ENCODE results near the gene CEP68.

The CEP68 gene

GRCh38 chr2:65134158-65134557, 77.9 kb downstream of the CEP68 start:
- no peak for DNase-seq

- no peak for DNase-seq
Measured at GRCh38 chr2:65136253-65136652, 80.0 kb downstream of the CEP68 start.
